ENCODE data around the gene OCIAD1.
A peak's percentile ranks its signal among the peaks of the same experiment; 100 is the strongest.
"Not testable (repeated sequence)": the region's sequence is repeated elsewhere in the genome, so short reads cannot be mapped to it uniquely, and the experiment has no call there.

Gene OCIAD1

GRCh38 chr4:48830706-48831531 lies at the start of gene OCIAD1:
Gene OCIAD1 (plus strand): TSS chr4:48831088. CDS start chr4:48832625, 1,537 bp downstream.
- peak; percentile 84 for DNase-seq (ENCODE audit: low read depth, low spot score)

GRCh38 chr4:48781968-48782367 lies 48.9 kb upstream of the OCIAD1 start:
- DNase-seq (ENCODE audit: low read depth, low spot score): no peak

GRCh38 chr4:48785302-48785701 lies 45.6 kb upstream of the OCIAD1 start:
- no peak for DNase-seq (ENCODE audit: low read depth, low spot score)

GRCh38 chr4:48786549-48786948 lies 44.3 kb upstream of the OCIAD1 start:
- no peak for DNase-seq (ENCODE audit: low read depth, low spot score)

- DNase-seq (ENCODE audit: low read depth, low spot score): no peak
Observed at GRCh38 chr4:48787056-48787455, 43.8 kb upstream of the OCIAD1 start.

- no peak for DNase-seq (ENCODE audit: low read depth, low spot score)
Observed at GRCh38 chr4:48790561-48790960, 40.3 kb upstream of the OCIAD1 start.

GRCh38 chr4:48791313-48791712 lies 39.6 kb upstream of the OCIAD1 start:
- DNase-seq (ENCODE audit: low read depth, low spot score): no peak

- no peak for DNase-seq (ENCODE audit: low read depth, low spot score)
Observed at GRCh38 chr4:48792348-48793006, 38.4 kb upstream of the OCIAD1 start.

GRCh38 chr4:48795108-48795507 lies 35.8 kb upstream of the OCIAD1 start:
- DNase-seq (ENCODE audit: low read depth, low spot score): no peak

GRCh38 chr4:48796191-48796926 lies 34.5 kb upstream of the OCIAD1 start:
- DNase-seq (ENCODE audit: low read depth, low spot score): no peak

GRCh38 chr4:48796927-48797679 lies 33.8 kb upstream of the OCIAD1 start:
- no peak for DNase-seq (ENCODE audit: low read depth, low spot score)

- no peak for DNase-seq (ENCODE audit: low read depth, low spot score)
Observed at GRCh38 chr4:48798117-48798516, 32.8 kb upstream of the OCIAD1 start.

- DNase-seq (ENCODE audit: low read depth, low spot score): no peak
Observed at GRCh38 chr4:48799157-48799556, 31.7 kb upstream of the OCIAD1 start.

- DNase-seq (ENCODE audit: low read depth, low spot score): not testable (repeated sequence)
Observed at GRCh38 chr4:48800155-48800554, 30.7 kb upstream of the OCIAD1 start.

GRCh38 chr4:48801016-48801715 lies 29.7 kb upstream of the OCIAD1 start:
- DNase-seq (ENCODE audit: low read depth, low spot score): no peak

- DNase-seq (ENCODE audit: low read depth, low spot score): no peak
Observed at GRCh38 chr4:48804584-48805301, 26.1 kb upstream of the OCIAD1 start.

GRCh38 chr4:48812866-48813265 lies 18.0 kb upstream of the OCIAD1 start:
- DNase-seq (ENCODE audit: low read depth, low spot score): no peak

GRCh38 chr4:48813964-48814363 lies 16.9 kb upstream of the OCIAD1 start:
- DNase-seq (ENCODE audit: low read depth, low spot score): no peak

- DNase-seq (ENCODE audit: low read depth, low spot score): no peak
Observed at GRCh38 chr4:48815483-48815882, 15.4 kb upstream of the OCIAD1 start.

GRCh38 chr4:48816297-48816696 lies 14.6 kb upstream of the OCIAD1 start:
- not testable (repeated sequence) for DNase-seq (ENCODE audit: low read depth, low spot score)

Measured in activated naive CD8-positive, alpha-beta T cell treated with anti-CD3 and anti-CD28 coated beads, Interleukin-2, amount 50 U/mL, for 16 hours (primary cell).